IPS DF 6.9 (cell line): ENCODE measurements around the gene NFKB1.

ENCODE experiments used
- DNase-seq: peaks from one replicate; pipeline ENCODE4 v3.0.0-alpha.2; 2013; ENCODE audit warnings: low read depth, low spot score
- H3K27ac ChIP-seq: one replicate; pipeline ENCODE4 v1.5.1; 2013; ENCODE audit warnings: low read length, control low read depth
- H3K27me3 ChIP-seq: 2 replicates; pipeline ENCODE4 v1.6.1; 2013; ENCODE audit warnings: mild to moderate bottlenecking, low read length; ENCODE audit not compliant: control insufficient read depth, insufficient read depth
- H3K36me3 ChIP-seq: 2 replicates; pipeline ENCODE4 v1.6.1; 2013; ENCODE audit warnings: low read length; ENCODE audit not compliant: control insufficient read depth, insufficient read depth
- H3K4me1 ChIP-seq: 2 replicates; pipeline ENCODE4 v1.6.1; 2013; ENCODE audit warnings: low read length; ENCODE audit not compliant: control insufficient read depth, insufficient read depth
- H3K4me3 ChIP-seq: 2 replicates; pipeline ENCODE4 v1.5.1; 2013; ENCODE audit warnings: mild to moderate bottlenecking, low read length
- H3K9me3 ChIP-seq: 2 replicates; pipeline ENCODE4 v1.6.1; 2013; ENCODE audit warnings: low read length, inconsistent platforms; ENCODE audit not compliant: control insufficient read depth, insufficient read depth
- WGBS: extraction: QIAGEN DNeasy Blood & Tissue Kit; methylation state at CpG from one replicate; pipeline ENCODE4 v1.1.7; 2013; ENCODE audit warnings: mixed read lengths, missing lambda C conversion rate; ENCODE audit not compliant: insufficient read length, insufficient coverage; 5-methylcytosine and 5-hydroxymethylcytosine counted together

Gene NFKB1

DNA sequence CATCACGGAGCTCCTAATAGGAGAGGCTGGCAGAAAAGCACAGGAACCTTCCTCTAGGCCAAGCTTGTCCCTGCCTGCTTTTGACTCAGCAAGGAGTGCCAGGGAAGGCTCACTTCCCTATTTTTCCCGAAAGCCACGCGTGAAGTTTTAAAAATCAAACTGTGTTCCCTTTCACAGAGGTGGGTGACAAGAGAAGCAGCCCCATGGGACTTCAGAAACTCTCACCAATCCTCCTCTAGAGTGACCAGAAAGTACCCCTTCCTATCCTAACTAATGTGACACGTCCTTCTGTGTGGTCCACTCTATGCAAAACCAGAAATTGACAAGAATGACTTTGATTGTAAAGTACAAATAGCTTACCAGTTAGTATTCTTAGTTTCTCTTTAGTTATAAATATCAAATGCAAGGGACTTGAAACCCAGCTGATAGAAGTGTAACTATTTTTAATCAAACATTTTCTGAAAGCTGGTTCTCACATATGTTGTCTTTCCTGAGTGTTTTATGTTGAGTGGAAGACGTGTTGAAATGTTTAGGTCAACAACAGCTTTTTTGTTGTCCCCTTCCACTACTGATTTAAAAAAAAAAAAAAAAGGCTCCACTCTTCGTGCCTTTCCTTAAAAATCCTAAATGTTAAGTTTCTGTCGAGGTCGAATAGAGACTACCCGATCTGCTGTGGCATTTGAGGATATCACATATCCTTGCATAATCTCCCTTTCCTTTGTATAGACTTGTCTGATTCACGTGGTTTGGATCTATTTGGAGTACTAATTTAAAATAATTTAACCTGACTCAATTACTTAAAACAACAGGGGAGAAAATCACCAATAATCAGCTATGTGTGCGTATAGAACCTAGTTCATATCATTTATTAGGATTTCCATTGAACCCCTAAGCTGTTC, 42.1 kb downstream of the NFKB1 start:
- H3K4me1 ChIP-seq: no peaks in the 10 kb centered on the region
- no CpG with 5 or more reads among the region's 12 CpGs for WGBS
- no peak overlapping the region for H3K27ac ChIP-seq
- no peaks in the 10 kb centered on the region for H3K27me3 ChIP-seq
- no peak for DNase-seq
- no peaks in the 10 kb centered on the region for H3K9me3 ChIP-seq
- H3K4me3 ChIP-seq: no peak overlapping the region
- H3K36me3 ChIP-seq: no peaks in the 10 kb centered on the region

DNA sequence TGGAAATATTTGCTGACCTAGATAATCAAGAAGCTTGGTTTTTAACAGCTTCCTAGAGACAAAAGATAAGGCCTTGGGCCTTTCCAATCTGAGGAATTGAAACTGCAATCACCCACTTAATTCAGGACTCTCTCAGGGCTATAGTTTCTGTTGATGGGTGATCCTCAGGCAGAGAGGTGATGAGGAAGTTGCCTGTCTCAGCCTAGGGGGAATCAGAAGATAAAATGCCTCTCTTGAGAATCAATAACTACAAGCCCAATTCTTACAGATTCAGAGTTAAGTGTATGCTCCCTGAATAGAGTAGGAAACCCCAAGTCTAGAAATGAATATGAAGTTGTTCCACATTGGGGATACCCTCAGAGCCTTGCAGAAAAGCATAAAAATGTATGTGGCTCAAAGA, 45.5 kb downstream of the NFKB1 start:
- no peak overlapping the region for H3K27ac ChIP-seq
- no peak overlapping the region for H3K4me3 ChIP-seq
- DNase-seq: no peak
- no peaks in the 10 kb centered on the region for H3K9me3 ChIP-seq
- no peaks in the 10 kb centered on the region for H3K4me1 ChIP-seq
- no peaks in the 10 kb centered on the region for H3K27me3 ChIP-seq
- H3K36me3 ChIP-seq: no peaks in the 10 kb centered on the region

- WGBS: no CpG with 5 or more reads among the region's 2 CpGs
- H3K9me3 ChIP-seq: no peaks in the 10 kb centered on the region
- H3K4me3 ChIP-seq: no peak overlapping the region
- H3K27ac ChIP-seq: no peak overlapping the region
- H3K27me3 ChIP-seq: no peaks in the 10 kb centered on the region
- no peaks in the 10 kb centered on the region for H3K36me3 ChIP-seq
- DNase-seq: no peak
- H3K4me1 ChIP-seq: no peaks in the 10 kb centered on the region
These were observed 46.8 kb downstream of the NFKB1 start for GRCh38 chr4:102547973-102548372.

DNA sequence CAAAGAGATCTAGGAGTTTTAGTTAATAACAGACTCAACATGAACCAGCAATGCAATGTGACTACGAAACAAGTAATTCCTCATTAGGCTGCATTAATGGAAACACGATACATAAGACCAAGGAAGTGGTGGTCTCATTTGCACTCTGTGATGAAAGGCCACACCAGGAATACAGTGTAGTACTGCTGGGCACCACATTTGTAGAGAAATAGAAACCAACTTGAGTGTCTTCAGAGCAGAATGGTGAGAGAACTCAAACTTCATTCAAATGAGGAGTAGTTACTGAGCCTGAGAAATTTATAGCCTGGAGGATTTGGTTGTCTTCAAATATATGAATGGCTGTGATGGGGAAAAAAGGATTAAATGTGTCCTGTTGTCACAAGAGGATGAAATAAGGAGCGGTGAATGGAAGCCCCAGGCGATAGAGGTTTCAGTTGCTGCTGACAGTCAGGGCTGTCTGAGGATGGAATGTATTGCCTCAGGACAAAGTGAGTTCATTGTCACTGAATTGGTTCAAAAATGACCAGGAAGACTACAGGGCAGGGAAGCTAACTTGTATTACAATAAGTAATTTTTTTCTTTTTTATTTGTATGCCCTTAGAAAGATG, 50.9 kb downstream of the NFKB1 start:
- no peaks in the 10 kb centered on the region for H3K4me1 ChIP-seq
- H3K27ac ChIP-seq: no peak overlapping the region
- no peaks in the 10 kb centered on the region for H3K36me3 ChIP-seq
- DNase-seq: no peak
- H3K4me3 ChIP-seq: no peak overlapping the region
- no peaks in the 10 kb centered on the region for H3K27me3 ChIP-seq
- no peaks in the 10 kb centered on the region for H3K9me3 ChIP-seq
- WGBS: no CpG with 5 or more reads among the region's 4 CpGs

DNA sequence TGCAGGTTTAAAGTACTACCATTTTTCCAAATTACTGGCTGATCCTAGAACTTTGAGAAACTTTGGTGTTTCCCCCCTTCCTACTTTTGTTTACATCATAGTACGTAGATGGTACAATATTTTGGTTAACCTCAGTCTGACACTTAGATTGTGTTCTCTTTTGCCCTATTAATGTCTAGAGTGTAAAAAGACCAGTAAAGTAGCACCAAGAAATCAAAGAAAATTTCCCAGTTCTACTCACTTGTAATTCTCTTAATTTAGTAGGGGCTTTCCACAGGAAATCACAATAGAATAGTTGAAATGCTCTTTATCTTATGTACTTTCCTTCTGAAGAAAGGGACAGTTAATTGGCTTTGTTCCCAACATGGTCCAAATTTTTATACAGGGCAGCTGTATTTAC, 51.6 kb downstream of the NFKB1 start:
- DNase-seq: no peak
- Histone ChIP-seq H3K4me3 (no peak overlapping the region), H3K27me3 (no peaks in the 10 kb centered on the region), H3K9me3 (no peaks in the 10 kb centered on the region), H3K27ac (no peak overlapping the region), H3K36me3 (no peaks in the 10 kb centered on the region), H3K4me1 (no peaks in the 10 kb centered on the region)
- no CpG with 5 or more reads among the region's 1 CpG for WGBS

DNA sequence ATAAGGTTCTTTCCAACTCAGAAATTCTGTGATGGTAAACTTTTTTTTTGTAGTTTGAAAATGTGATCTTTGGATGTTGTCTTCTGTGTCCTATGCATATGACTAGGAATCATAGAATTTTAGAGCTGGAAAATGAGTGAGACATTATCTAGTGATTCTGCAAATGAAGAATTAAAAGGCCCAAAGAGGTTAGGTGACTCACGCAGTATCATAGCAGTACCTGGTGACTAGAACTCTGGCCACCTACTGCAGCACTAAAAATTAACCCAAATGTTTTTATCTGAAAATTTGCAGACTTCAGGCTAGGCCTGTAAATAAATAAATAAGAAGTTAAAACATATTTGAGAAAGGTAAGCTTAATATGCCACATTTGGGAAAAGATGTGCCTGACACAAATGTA, 52.8 kb downstream of the NFKB1 start:
- DNase-seq: no peak
- no CpG with 5 or more reads among the region's 1 CpG for WGBS
- no peaks in the 10 kb centered on the region for H3K36me3 ChIP-seq
- H3K27ac ChIP-seq: no peak overlapping the region
- H3K4me3 ChIP-seq: no peak overlapping the region
- no peaks in the 10 kb centered on the region for H3K9me3 ChIP-seq
- no peaks in the 10 kb centered on the region for H3K4me1 ChIP-seq
- no peaks in the 10 kb centered on the region for H3K27me3 ChIP-seq

GRCh38 chr4:102554482-102554881, 53.3 kb downstream of the NFKB1 start:
- H3K27me3 ChIP-seq: no peaks in the 10 kb centered on the region
- no peak overlapping the region for H3K27ac ChIP-seq
- no peak for DNase-seq
- no CpG with 5 or more reads among the region's 5 CpGs for WGBS
- no peaks in the 10 kb centered on the region for H3K36me3 ChIP-seq
- H3K9me3 ChIP-seq: no peaks in the 10 kb centered on the region
- H3K4me1 ChIP-seq: no peaks in the 10 kb centered on the region
- no peak overlapping the region for H3K4me3 ChIP-seq

- no peak for DNase-seq
- H3K4me3 ChIP-seq: no peak overlapping the region
- no peak overlapping the region for H3K27ac ChIP-seq
- H3K36me3 ChIP-seq: no peaks in the 10 kb centered on the region
- H3K4me1 ChIP-seq: no peaks in the 10 kb centered on the region
- no peaks in the 10 kb centered on the region for H3K9me3 ChIP-seq
- no peaks in the 10 kb centered on the region for H3K27me3 ChIP-seq
These were observed 53.8 kb downstream of the NFKB1 start for GRCh38 chr4:102554992-102555391.

- no peak for DNase-seq
- no peak overlapping the region for H3K27ac ChIP-seq
- no peak overlapping the region for H3K4me3 ChIP-seq
- H3K27me3 ChIP-seq: no peaks in the 10 kb centered on the region
- H3K9me3 ChIP-seq: no peaks in the 10 kb centered on the region
- H3K36me3 ChIP-seq: no peaks in the 10 kb centered on the region
- WGBS: no CpG with 5 or more reads among the region's 2 CpGs
- H3K4me1 ChIP-seq: no peaks in the 10 kb centered on the region
These were observed 56.5 kb downstream of the NFKB1 start for GRCh38 chr4:102557636-102558035.

DNA sequence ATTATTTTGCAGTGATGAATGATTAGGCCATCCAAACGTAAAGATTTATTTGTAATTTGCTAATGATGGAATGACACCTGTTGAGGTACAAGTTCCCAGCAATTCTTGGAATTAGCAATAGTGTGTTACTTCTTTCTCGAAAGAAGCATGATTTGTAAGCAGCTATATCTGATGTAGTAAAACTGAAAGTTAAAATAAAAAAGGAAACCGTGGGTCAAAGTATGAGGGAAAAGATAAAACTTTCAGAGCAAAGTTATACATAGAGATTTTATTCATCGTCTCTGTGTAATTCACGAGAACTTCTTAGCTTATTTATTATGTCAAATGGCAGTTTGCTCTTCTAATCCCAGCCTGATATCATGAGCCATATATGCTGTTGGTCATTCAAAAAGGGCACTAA, 59.0 kb downstream of the NFKB1 start:
- Histone ChIP-seq H3K36me3 (no peaks in the 10 kb centered on the region), H3K4me3 (no peak overlapping the region), H3K9me3 (no peaks in the 10 kb centered on the region), H3K27ac (no peak overlapping the region), H3K4me1 (no peaks in the 10 kb centered on the region), H3K27me3 (no peaks in the 10 kb centered on the region)
- no peak for DNase-seq
- WGBS: no CpG with 5 or more reads among the region's 5 CpGs
